A549 treated with CORT108297 at 1 μM for 4 hours (cell line): ENCODE data around the gene TCEAL5. TPM values are rescaled to one million over a fixed set of nuclear protein-coding genes. Genes with fewer than 3 reads are reported as not detected.

ENCODE experiments used
- total RNA-seq: library from RNA; stranded (reverse); fragments of 200-300 nt; extraction: Qiagen RNA extraction; gene quantifications from 5 replicates; pipeline ENCODE4 v1.2.3, GENCODE V29; 2022

Gene TCEAL5
- total RNA-seq, result not detected in 5 replicates

GRCh38 chrX:103276581-103277002 is at the start of gene TCEAL5:
Gene TCEAL5 (minus strand): TSS chrX:103276750. CDS start chrX:103274563, 2,187 bp downstream.

GRCh38 chrX:103310555-103311398 is 34.2 kb upstream of the TCEAL5 start, which contains the start of gene BEX2:
Gene BEX2 (minus strand): TSS chrX:103310990. CDS start chrX:103309976, 1,014 bp downstream.

GRCh38 chrX:103254921-103255493 is 21.5 kb downstream of the TCEAL5 start, which contains the start of gene TCEAL8:
Gene TCEAL8 (minus strand): TSS chrX:103255155. CDS start chrX:103253979, 1,176 bp downstream.

Other genes with a start within 250 kb of the TCEAL5 start
- gene BEX1, start 212.6 kb downstream of the TCEAL5 start, total RNA-seq, result not detected in 5 replicates
- gene NXF3, start 183.6 kb downstream of the TCEAL5 start, total RNA-seq, result 0.15 to 0.17 TPM in 2 of 5 replicates, not detected in the others
- gene BEX4, start 61.6 kb downstream of the TCEAL5 start, total RNA-seq, result 1.5 to 2.5 TPM (median 2.3 TPM) in 5 replicates
- 26.2 to 41.6 TPM (median 30.2 TPM) in 5 replicates for gene TCEAL8, start 21.6 kb downstream of the TCEAL5 start, total RNA-seq
- 7.5 to 13.1 TPM (median 9.6 TPM) in 5 replicates for gene BEX2, start 34.2 kb upstream of the TCEAL5 start, total RNA-seq
- not detected in 5 replicates for gene TCEAL7, start 53.5 kb upstream of the TCEAL5 start, total RNA-seq
- 82.9 to 166 TPM (median 88.1 TPM) in 5 replicates for gene TCEAL9, start 79.8 kb upstream of the TCEAL5 start, total RNA-seq
- 242 to 259 TPM (median 246 TPM) in 5 replicates for gene BEX3, start 99.8 kb upstream of the TCEAL5 start, total RNA-seq
- 0.04 TPM in 1 of 5 replicates, not detected in the others for gene RAB40A, start 242.7 kb upstream of the TCEAL5 start, total RNA-seq